ENCODE data around the gene EN2.

Gene EN2

GRCh38 chr7:155451840-155452239 lies 6.1 kb upstream of the EN2 start:
- TF ChIP-seq, protein P1, sequence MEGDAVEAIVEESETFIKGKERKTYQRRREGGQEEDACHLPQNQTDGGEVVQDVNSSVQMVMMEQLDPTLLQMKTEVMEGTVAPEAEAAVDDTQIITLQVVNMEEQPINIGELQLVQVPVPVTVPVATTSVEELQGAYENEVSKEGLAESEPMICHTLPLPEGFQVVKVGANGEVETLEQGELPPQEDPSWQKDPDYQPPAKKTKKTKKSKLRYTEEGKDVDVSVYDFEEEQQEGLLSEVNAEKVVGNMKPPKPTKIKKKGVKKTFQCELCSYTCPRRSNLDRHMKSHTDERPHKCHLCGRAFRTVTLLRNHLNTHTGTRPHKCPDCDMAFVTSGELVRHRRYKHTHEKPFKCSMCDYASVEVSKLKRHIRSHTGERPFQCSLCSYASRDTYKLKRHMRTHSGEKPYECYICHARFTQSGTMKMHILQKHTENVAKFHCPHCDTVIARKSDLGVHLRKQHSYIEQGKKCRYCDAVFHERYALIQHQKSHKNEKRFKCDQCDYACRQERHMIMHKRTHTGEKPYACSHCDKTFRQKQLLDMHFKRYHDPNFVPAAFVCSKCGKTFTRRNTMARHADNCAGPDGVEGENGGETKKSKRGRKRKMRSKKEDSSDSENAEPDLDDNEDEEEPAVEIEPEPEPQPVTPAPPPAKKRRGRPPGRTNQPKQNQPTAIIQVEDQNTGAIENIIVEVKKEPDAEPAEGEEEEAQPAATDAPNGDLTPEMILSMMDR (IDR thresholded peaks at IDR 0.05; ENCODE audit: insufficient read depth, low read depth, low read length, missing control alignments), result no peak
- H3K4me3 ChIP-seq (ENCODE audit: low read depth, low read length), result no peak overlapping the region
- DNase-seq (ENCODE audit: low read depth), result no peak

DNA sequence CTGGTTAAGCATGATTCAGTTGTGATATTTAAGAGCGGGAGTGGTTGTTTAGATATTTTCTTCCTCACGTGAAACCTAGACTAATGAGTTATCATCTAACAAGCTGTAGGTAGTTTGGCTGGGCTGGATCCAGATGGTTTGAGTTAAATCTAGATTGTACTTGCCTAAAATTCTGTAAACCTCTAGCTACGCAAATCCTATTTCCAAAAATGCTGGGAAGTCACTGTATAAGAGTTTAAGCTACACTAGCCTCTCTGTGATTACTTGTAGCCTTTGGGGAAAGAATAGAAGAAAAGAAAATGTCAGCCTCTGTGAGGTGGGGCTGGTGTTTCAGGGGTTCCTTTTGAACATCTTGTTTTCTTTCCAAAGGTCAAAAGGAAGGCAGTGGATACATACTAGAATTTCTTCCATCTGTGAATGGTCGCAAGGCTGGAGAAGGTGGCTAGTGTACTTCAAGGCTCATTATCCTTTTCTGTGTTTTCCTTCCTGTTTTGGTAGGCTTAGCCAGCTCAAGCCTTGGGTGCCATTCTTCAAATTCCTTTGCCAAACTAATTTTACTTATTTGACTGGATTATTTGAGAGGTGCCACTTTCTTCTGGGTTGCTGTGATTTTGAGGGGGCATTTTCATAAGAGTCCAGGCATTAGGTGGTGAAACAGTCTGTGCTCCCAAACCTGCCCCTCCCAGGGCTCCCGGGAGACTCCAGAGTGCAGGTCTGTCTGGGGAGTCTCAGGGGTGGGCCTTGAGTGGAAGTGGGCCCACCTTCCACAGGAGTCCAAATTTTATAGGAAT lies 5.2 kb upstream of the EN2 start:
- DNase-seq (ENCODE audit: low read depth), result no peak
- no peak overlapping the region for H3K4me3 ChIP-seq (ENCODE audit: low read depth, low read length)
- TF ChIP-seq, protein P1 (IDR thresholded peaks at IDR 0.05; ENCODE audit: insufficient read depth, low read depth, low read length, missing control alignments), result no peak

DNA sequence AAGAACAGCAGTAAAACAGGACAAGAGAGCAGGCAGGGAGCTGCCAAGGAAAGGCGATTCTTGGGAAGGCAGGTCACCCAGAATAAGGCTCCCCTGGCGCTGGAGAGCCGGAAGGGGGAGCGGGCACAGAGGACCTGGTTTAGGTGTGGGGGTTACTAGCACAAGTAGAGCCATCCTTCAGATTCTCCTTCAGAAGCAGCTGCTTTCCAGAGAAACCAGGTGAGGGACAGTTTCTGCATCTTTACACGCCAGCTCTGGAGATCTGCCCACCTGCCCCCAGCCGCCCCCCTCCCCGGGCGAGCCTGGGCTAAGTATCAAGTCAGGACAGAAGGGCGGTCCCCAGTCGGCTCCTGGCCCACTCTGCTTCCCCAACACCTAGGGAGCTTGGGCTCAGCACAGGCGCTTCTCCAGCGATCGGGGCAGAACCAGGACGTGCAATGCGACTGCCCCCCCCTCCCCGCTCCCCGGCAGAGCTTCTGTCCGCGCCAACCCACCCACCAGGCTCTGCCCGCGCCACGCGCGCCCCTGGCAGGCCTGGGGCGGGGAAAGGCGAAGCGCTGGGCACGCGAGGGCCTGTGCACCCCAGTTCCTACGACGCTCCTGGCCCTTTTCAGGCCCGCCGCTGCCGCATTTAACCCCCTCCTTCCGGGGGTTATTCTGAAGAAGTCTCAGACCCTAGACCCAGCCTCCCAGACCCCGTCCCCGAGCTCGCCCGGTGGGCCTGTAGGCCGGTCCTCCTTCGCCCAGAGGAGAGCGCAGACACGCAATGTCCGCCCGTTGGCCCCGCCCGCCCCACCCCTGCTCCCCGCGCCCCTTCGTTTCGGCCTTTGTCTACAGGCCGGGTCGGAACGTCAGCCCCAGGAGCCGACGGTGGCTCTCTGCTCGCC lies 4.4 kb upstream of the EN2 start:
- TF ChIP-seq, protein P1 (IDR thresholded peaks at IDR 0.05; ENCODE audit: insufficient read depth, low read depth, low read length, missing control alignments), result no peak
- DNase-seq (ENCODE audit: low read depth), result no peak
- H3K4me3 ChIP-seq (ENCODE audit: low read depth, low read length), result no peak overlapping the region

GRCh38 chr7:155454183-155455112 lies 3.5 kb upstream of the EN2 start:
- H3K4me3 ChIP-seq (ENCODE audit: low read depth, low read length), result no peak overlapping the region
- DNase-seq (ENCODE audit: low read depth), result no peak
- TF ChIP-seq, protein P1 (IDR thresholded peaks at IDR 0.05; ENCODE audit: insufficient read depth, low read depth, low read length, missing control alignments), result no peak

- H3K4me3 ChIP-seq (ENCODE audit: low read depth, low read length), result no peak overlapping the region
- DNase-seq (ENCODE audit: low read depth), result no peak
- TF ChIP-seq, protein P1 (IDR thresholded peaks at IDR 0.05; ENCODE audit: insufficient read depth, low read depth, low read length, missing control alignments), result no peak
Observed at GRCh38 chr7:155455132-155455693, 2.7 kb upstream of the EN2 start.

Measured in GM12865 (cell line).